GM18526 (cell line): ENCODE measurements around the gene FUT6.

ENCODE experiments used
- POLR2A ChIP-seq: IDR thresholded peaks from 3 replicates; pipeline ENCODE4 v1.6.1; 2011; ENCODE audit not compliant: insufficient read length; ENCODE audit errors: extremely low read depth

FUT6 gene

DNA sequence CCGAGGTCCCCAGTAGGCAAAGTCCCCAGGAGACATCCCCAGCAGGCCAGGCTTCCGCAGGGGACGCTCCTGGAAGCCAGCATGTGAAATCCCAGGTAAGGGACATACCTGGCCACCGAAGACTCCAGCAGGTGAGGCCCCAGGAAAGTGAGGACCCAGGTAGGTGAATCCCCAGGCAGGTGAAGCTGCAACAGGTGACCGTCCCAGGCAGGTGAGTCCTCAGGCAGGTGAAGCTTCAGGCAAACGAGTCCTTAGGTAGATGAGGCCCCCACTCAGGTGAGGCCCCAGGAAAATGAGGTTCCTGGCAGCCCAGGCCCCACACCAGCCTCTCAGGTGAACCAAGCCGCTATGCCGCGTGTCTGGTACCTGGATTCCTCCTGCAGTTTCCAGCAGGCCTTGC lies 8.3 kb downstream of the FUT6 start:
- TF ChIP-seq POLR2A: no peak

DNA sequence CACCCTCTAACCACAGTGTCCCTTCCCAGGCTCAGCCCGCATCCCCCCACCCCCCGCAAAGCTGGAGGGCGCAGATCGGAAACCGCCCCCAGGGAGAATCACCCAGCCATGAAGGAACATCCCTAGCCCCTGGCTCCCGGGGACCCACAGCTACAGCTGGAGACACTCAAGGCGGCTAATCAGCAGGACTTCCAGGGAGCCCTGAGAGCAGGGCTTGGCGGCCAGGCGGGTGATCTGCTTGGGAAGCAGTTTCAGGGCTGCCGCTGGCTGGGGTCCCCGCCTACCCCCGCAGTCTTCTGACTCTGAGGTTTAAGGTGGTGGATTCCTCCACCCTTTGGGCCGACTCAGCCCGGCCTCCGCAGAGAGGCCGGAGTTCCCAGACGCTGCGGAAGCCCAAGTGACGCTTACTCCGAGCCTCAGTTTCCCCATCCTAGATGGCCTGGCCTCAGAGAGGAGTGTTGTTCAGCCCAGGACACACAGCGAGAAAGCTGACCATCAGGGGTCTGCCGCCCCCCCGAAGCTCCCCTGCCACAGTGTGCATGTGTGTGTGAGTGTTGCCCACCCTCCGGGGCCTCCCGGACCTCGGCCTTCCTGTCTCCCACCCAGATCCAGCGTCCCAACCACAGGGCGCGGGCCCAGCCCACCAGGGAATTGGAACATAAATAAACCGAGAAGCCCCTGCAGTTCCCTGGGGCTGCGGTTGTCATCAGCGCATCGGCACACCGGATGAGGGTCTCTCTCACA lies 9.8 kb downstream of the FUT6 start:
- TF ChIP-seq POLR2A: no peak

DNA sequence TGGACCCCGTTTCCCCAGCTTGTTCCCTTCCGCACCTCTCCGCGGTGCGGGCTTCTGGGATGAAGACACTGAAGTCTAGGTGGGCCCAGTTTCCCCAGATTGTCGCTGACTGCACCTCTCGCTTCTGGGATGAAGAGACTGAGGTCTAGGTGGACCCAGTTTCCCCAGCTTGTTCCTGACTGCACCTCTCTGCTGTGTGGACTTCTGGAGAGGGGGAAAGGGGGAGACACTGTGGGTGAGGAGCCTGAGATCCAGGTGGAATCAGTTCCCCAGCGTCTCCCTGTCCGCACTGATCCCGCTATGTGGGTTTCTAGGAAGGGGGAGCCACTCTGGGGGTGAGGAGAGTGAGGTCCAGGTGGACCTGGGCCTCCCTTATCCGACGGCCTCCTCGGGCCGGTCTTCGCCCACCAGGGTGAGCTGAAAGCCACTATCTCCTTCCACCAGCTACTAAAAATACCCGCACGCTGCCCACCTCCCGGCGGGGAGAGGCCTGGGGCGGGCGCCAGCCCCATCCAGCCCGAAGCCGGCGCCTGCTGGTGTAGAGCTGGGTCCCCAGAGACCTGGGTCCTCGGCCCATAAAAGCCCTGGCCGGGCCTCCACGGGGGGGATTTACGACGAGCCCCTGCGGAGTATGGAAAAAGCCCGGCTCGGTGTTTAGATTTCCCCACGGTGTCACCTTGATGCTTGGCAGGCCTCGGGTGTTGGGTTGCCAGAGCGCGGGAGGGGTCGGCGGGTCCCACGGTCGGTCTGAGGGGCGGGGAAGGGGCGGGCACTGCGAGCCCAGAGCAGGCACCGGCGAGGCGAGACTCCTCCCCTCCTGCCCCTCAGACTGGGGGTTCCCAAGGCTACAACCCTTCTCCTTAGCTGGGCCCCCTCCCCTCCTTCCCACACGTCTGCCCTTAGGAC lies 10.6 kb downstream of the FUT6 start:
- TF ChIP-seq POLR2A: no peak

DNA sequence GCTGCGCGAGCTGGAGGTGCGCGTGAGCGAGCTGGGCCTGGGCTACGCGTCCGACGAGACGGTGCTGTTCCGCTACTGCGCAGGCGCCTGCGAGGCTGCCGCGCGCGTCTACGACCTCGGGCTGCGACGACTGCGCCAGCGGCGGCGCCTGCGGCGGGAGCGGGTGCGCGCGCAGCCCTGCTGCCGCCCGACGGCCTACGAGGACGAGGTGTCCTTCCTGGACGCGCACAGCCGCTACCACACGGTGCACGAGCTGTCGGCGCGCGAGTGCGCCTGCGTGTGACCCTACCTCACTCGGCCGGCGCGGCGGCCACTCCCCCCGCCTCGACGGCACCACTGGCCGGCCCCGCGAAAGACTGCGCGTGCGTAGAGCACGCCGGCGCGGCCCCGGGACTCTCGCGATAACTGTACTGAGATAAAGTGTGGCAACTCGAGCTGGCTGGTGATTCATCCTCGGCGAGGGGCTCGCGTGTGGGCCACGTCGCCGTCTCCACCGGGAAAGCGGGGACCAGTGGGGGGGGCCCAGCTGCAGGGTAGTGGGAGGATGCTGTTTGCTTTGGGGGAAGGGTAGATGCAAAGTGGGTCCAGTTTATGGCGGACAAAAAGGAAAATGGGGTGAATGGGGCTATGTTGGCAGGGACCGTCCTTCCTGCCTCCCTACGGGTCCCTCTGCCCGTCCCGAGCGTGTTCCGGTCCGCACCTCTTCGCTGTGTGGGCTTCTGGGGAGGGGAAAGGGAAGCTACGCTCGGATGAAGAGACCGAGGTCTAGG lies 11.4 kb downstream of the FUT6 start:
- peak; percentile 98 for TF ChIP-seq POLR2A

DNA sequence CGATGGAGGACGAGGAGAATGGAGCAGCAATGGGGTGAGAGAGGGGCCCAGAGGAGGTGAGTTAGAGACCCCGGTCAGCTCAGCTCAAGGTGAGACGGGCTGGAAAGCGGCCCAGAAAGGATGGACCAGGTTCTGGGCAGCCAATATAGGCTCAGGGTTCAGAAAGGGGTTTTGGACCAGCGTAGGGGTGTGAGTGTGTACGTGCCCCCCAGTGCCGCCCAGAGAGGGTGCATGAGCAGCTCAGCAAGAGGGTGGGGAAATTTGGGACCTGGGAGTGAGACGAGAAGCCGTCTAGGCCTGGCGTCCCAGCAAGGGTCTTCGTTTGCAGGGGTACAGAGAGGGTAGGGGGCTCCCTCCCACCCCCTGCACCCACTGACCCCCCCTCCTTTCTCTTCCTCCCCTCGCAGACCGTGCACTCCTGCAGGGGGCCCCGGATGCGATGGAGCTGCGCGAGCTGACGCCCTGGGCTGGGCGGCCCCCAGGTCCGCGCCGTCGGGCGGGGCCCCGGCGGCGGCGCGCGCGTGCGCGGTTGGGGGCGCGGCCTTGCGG lies 12.1 kb downstream of the FUT6 start:
- no peak for TF ChIP-seq POLR2A

DNA sequence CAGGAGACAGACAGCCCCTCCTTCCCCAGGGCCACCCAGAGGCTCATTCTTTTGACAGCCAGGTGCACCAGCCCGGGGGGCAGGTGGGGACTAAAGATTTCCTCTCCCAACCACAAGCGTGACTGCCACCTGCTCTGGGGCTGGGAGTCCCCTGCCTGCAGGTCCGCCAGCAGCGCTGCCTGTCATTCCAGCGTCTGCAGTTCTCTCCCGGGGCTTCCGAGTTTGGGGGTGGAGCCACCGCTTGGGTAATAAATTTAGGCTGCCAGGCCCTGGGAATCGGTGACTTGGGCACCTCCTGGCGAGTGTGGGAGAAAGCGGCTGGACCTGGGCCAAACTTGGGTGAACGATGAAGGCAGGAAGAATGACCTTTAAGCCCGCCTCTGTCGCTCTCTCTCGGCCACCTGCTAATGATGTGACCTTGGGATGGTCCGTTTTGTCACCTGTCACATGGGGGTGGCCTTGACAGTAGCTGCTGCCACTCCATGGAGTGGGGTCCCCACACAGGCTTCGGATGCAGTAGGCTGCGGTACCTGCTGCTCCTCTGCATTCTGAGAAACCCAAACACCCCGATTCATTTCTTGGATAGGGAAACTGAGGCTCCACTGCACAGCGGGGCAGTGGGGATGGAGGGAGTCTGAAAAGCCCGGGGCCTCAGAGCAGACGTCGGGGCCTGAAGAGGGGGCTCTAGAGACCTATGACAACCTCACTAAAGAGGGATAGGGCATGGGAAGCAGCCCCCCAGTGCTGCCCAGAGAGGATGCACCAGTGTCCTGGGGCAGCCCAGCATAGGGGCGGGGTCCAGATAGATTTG lies 12.8 kb downstream of the FUT6 start:
- TF ChIP-seq POLR2A: no peak

DNA sequence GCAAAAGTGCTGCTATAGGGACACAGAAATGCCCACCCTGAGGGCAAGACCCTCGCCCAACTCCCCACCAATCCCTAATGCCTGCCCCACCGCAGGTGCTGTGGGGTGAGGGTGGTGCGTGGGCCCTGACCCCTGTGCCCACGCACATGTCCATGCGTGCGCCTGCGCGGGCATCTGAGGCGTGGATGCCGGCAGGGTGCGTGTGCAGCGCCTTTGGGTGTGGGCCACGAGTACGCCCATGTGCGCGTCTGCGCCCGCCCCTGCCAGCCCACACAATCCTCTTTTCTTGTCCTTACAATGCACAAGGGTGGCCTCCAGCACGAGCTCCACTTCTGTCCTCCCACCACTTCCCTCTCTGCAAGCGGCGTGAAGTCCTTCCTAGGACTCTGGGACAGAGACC lies 14.3 kb downstream of the FUT6 start:
- TF ChIP-seq POLR2A: no peak

DNA sequence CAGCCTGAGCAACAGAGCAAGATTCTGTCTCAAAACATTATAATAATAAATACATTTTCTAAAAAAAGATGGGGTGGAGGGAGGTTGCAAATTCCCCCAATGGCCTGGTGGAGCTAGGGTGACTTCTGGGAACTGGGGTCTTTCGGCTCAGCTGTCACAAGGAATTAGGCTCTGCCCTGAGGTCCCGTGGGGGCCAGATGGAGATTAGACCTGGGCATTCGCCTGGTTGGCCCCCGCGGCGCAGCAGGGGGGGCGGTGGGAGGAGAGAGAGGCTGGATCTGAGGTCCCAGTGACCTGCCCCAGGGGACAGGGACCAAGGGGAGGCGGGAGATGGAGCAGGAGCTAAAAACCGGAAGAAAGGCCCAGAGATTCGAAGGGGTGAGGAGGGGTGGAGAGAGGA lies 14.8 kb downstream of the FUT6 start:
- TF ChIP-seq POLR2A: no peak

DNA sequence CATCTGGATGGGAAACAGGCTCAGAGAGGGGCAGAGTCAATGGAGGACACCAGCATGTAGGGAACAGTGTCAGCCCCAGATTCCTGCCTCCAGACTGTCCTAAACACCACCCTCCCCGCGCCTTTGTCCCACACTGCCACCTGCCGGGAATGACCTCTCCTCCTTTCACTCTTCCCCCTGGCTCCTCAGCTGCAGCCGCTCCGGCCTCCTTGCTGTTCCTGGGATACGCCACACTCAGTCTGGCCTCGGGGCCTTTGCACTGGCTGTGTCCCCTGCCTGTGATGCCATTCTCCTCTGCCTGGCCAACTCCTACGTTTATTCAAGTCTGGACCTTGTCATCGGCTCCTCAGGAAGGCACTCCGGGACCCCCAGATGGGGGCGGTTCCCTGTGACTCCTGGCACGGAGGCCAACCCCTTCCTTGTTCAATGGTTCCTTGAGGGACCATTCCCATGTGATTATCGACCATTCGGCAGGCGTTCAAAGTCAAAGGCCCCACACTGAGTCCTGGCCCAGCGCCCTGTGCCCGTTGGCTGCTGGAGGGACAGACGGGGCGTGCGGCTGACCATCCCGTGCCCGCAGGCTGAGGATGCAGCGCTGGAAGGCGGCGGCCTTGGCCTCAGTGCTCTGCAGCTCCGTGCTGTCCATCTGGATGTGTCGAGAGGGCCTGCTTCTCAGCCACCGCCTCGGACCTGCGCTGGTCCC lies 15.8 kb downstream of the FUT6 start:
- no peak for TF ChIP-seq POLR2A

DNA sequence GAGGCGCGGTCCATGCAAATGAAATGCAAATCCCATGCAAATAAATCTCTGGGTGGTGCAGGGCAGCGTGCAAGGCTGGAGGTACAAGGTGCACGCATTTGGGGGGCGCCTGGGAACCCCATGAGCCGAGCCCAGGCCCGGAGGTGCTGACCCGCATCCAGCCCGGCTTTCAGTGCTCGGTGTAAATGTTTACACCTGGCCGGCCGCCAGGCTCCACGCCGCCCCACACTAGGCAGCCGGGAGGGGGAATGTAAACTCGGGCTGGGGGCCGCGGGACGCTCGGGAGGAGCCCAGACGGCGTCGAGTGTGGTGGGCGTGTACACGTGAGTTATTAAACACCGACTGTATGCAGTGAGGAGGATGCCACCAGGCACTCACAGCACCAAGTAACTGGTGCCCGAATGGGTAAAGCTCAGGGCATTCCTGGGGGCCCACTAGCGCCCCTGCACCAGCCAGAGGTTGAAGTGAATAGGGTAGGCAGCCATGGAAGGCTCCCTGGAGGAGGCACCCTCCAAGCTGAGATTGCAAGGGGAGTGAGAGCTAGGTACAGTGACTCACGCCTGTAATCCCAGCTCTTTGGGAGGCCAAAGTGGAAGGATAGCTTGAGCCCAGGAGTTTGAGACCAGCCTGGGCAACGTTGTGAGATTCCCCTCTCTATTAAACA lies 17.2 kb downstream of the FUT6 start:
- TF ChIP-seq POLR2A: no peak

DNA sequence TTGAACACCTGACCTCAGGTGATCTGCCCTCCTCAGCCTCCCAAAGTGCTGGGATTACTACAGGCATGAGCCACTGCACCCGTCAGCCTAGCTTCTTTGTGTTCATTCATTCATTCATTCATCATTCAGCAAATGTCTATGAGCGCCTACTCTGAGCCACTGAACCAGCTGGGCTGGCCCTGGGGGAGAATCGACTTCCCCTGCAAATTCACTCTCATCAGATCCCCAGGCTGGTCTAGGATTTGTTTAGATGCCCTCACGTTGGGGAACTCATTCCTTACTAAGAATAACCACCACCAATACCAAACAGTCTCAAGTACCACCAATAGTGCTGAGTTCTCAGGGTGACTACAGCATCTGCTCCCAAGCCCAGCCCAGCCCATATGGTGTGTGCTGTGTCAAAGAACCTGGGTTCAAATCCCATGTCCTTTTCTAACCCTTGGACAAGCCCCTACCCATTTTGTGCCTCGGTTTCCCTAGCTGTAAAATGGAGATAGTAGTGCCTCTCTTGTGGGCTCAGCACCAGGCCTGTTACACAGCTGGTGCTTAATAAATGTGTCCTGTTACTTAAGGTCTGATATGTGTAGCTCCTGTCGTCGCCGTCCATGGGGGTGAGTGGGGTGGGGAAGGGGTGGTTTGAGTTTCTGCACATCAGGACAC lies 17.9 kb downstream of the FUT6 start:
- TF ChIP-seq POLR2A: no peak

DNA sequence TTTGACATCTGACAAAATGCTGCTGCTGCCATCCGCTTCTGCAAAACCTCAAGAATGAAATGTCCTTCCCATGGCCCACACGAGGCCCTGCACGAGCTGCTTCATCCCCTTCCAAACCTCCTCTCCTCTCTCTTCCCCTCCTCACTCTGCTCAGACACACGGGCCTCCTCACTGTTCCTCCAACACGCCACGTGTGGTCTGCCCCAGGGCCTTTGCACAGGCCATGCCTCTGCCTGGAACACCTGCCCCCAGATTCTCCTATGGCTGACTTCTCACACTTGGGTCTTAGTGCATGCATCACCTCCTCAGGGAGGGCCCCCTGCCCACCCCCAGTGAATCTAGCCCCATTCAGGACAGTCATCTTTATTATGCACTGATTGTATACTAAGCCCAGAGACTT lies 18.7 kb downstream of the FUT6 start:
- no peak for TF ChIP-seq POLR2A

DNA sequence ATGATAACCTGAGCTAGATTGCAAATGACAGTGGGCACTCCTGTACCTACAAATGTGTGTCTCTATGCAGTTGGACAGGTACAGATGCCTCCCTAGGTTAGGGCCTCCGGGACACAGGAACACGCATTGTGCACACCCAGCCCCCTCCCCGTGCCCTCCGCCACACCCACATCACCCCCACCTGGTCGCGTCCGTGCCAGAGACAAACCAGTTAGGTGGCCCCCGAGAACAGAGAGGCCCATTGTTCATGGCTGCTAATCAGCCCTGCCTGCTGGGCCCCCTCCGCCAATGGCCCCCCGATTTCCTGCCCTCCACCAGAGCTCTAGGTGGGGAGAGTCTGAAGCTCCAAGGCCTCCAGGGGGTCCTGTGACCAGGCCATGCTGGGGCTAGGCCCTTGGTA lies 20.9 kb downstream of the FUT6 start:
- no peak for TF ChIP-seq POLR2A
